HG02678 (cell line): ENCODE measurements around the gene IPO8.
"Not testable (repeated sequence)": the region's sequence is repeated elsewhere in the genome, so short reads cannot be mapped to it uniquely, and the experiment has no call there.

Experiments used
- ATAC-seq: cut with Tn5 transposase; IDR thresholded peaks from one replicate; pipeline ENCODE4 v1.9.1; 2021; ENCODE audit warnings: mild to moderate bottlenecking, moderate library complexity; ENCODE audit not compliant: unreplicated experiment

IPO8 gene

DNA sequence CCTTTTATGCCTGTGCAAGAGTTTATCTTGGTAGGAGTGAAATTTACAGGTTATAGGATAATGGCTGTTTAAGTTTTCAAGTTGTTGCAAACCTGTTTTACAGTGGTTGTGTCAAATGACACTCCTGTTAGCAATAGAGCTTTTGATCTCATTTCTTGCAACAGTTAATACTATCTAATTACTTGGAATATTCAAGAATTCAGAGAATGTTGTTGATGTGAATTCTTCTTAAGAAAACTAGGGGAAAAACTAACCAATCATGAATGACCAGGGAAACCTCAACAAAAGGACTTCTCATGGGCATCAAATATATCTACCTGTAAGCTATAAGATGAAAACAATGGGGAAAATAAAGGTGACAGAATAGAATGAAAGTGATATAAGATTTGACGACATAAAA is 85.0 kb downstream of the IPO8 start:
- ATAC-seq = no peak

DNA sequence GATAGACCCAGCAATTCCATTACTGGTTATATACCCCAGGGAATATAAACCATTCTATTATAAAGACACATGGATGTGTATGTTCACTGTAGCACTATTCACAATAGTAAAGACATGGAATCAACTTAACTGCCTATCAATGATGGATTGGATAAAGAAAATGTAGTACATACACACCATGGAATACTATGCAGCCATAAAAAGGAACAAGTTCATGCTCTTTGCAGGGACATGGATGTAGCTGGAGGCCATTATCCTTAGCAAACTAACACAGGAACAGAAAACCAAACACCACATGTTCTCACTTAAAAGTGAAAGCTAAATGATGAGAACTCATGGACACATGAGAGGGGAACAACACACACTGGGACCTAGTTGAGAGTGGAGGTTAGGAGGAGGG is 85.8 kb downstream of the IPO8 start:
- ATAC-seq = not testable (repeated sequence)

DNA sequence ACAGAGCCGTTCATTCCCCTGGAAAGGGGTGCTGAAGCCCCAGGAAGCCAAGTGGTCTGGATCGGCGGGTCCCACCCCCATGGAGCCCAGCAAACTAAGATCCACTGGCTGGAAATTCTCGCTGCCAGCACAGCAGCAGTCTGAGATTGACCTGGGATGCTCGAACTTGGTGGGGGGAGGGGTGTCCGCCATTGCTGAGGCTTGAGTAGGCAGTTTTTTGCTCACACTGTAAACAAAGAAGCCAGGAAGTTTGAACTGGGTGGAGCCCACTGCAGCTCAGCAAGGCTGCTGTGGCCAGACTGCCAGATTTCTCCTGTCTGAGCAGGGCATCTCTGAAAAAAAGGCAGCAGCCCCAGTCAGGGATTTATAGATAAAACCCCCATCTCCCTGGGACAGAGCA is 91.4 kb downstream of the IPO8 start:
- ATAC-seq = not testable (repeated sequence)

GRCh38 chr12:30603129-30603528 is 92.5 kb downstream of the IPO8 start:
- ATAC-seq = no peak

GRCh38 chr12:30602678-30603077 is 93.0 kb downstream of the IPO8 start:
- no peak for ATAC-seq

GRCh38 chr12:30599608-30600007 is 96.1 kb downstream of the IPO8 start:
- no peak for ATAC-seq

DNA sequence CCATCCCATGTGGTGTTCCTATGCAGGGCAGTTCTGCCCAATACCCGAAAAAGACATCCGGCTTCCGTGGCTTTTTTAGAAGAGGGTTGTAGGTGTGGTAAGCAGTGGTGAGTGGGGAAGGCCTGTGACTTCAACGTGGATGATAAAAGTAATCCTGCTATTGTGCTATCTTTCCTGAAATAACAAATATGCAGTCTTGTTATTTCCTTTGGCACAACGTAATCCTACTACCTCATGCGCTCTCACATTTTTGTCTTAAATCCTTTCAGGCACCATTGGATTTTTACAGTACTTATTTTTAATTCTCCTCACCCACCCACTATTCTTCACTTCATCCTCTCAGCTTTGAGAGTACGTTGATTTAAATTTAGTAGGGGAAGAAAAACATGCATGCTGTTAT is 96.8 kb downstream of the IPO8 start:
- ATAC-seq = no peak

DNA sequence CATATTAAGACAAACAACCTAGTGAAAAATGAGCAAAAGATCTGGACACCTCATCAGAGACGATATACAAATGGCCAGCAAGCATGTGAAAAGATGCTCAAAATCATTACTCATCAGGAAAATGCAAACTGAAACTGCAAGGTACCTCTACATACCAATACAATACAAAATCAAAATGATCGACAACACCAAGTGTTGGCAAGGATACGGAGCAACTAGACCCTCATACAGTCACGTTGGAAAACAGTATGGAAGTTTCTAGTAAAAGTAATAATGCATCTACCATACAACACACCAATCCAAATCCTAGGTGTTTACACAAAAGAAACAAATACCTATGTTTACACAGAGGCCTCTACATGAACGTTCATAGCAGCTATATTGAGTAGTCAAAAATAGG is 99.9 kb downstream of the IPO8 start:
- no peak for ATAC-seq

- ATAC-seq = no peak
These were observed 101.2 kb downstream of the IPO8 start for GRCh38 chr12:30594509-30594908.

- ATAC-seq = not testable (repeated sequence)
These were observed 107.1 kb downstream of the IPO8 start for GRCh38 chr12:30588572-30588971.

DNA sequence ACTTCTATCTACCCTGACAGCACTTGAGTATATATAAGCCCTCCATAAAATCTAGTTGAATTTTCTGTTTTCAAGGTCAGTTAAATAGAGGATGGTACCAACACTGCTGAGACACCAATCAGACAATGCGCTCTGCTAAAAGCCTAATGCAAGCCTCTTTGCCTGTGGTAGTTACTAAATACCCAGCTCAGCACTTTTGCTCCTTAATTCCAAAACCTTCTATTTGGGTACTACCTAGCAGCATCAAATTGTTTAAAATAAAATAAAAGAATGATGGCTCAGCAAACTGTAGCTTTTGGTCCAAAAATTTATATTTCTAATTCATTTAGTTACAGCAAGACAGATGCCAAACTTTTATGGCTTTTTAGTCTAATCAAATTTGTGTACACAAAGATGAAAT is 107.9 kb downstream of the IPO8 start:
- ATAC-seq = no peak

DNA sequence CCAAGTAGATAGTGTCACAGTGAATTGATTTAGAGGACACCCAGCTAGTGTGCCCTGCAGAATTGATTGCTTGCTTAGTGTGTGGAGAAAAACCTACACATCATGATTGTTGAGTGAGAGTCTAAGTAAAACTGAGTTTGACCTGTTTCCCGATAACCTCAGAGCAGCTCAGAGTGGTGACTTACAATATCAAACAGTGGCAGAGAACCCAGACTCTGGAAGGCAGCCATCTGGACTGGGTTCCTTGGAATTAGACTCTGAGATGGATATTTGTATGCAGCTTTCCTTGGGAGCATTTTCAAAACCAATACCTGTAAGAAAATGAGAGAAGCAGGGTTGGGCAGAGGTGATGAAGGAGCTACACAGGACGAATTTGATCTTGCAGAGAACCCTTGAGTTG is 109.8 kb downstream of the IPO8 start:
- ATAC-seq = no peak

GRCh38 chr12:30582943-30583342 is 112.7 kb downstream of the IPO8 start:
- no peak for ATAC-seq

DNA sequence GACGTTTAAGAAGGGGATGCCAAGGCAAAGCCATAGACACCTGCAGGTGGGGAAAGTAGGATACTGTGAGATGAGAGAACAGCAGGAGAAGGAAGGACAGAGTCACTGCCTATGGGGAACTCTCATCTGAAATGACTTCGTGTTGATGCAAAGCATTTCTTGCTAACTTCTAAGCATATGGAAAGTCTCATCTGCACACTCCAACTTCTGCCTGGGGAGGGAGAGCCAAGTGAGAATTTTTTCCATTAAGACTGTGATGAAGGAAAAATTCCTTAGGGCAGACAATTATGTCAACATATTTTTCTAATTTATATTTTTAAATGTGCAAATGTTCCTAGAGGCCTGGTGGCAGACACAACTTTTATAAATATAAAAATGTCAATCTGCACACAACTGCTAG is 115.3 kb downstream of the IPO8 start:
- ATAC-seq = no peak
